Transverse colon (tissue), 3 donors: Measurements from ENCODE around the gene BORCS8.

ENCODE experiments used
- CTCF ChIP-seq, 5 experiments: fragments of 200-600 bp in 3 of 5; fragments of 450-650 bp in 2 of 5; sonication (generic) in 3 of 5; IDR thresholded peaks; 1 replicate in 2 of 5; 2 replicates in 3 of 5; pipeline ENCODE4 v1.5.1; 2016 to 2017; ENCODE audit warnings: antibody characterized with exemption in 5 of 5, inconsistent platforms in 3 of 5, mild to moderate bottlenecking in 2 of 5, moderate library complexity in 1 of 5
- POLR2A ChIP-seq: fragments of 450-650 bp; IDR thresholded peaks from one replicate; pipeline ENCODE4 v1.6.1; 2016; ENCODE audit warnings: antibody characterized with exemption, mild to moderate bottlenecking, moderate library complexity

GRCh38 chr19:19160461-19161035, 31.4 kb downstream of the BORCS8 start:
- TF ChIP-seq CTCF (IDR thresholded peaks at IDR 0.05) (no peak), POLR2A (no peak)
